Measurements from ENCODE around the gene QARS1. TPM values are rescaled to one million over a fixed set of nuclear protein-coding genes. Genes with fewer than 3 reads are reported as not detected.
A peak's percentile ranks its signal among the peaks of the same experiment; 100 is the strongest.

Gene QARS1
- total and polyA plus RNA-seq, 10 donors, result 174 to 329 (median 221) TPM

DNA sequence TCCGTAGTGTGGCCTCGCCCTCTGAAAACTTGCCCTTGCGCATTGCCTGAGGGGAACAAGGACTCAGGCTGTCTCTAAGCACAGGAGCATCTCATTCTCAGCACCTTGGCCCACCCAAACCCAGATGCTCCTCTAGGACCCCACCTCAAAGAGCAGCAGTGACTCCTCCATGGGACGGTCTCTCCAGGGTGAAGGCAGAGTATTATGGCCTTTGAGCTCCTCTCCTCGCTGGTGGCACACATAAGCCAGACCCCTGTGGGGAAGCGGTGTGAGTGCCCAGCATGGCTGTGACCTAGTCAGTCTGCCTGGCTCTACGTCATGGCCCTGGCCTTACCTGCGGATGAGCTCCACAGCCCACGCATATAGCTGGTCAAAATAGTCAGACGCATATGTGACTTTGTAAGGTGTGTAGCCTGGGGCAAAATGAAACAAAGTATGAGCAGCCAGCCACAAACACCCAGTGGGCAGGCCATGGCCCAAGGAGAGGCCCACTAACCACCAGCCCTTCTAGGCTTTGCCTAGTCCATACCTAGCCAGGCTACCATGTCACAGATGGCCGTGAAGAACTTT lies 4.4 kb downstream of the QARS1 start:
- no peak overlapping the region for H3K27ac ChIP-seq
- TF ChIP-seq POLR2A (IDR thresholded peaks at IDR 0.05), result no peak
- TF ChIP-seq POLR2AphosphoS5 (IDR thresholded peaks at IDR 0.05), result peak in 1 of 3 donors; percentile 4
- TF ChIP-seq CTCF (IDR thresholded peaks at IDR 0.05 in 8 of 11, conservative IDR thresholded peaks at IDR 0.05 in 3 of 11), result no peak
- WGBS, 5 donors, result 91 to 97% (median 95%) methylated on average over 10 to 11 of the region's 11 CpGs
- DNase-seq, result peak; percentile 61
- intact Hi-C loops (cut with DNase I; ENCODE audit: low total_unique reads), result loop anchor here (10.0 kb wide), 1 partner anchor 75 kb away; the partner anchor contains the start of genes IMPDH2 and NDUFAF3
- H3K4me3 ChIP-seq, result no peak overlapping the region
- H3K27me3 ChIP-seq (replicated peaks in 1 of 7), result no peaks in the 10 kb centered on the region
- peaks cover 13 to 29% (median 20%) of the 10 kb centered on the region in 6 donors for H3K4me1 ChIP-seq
- H3K36me3 ChIP-seq, result peaks cover 6 to 82% (median 54%) of the 10 kb centered on the region in 6 donors
- no peaks in the 10 kb centered on the region for H3K9me3 ChIP-seq

GRCh38 chr3:49098910-49099630 lies 5.5 kb downstream of the QARS1 start:
- 93 to 95% (median 94%) methylated on average over 10 to 13 of the region's 13 CpGs for WGBS, 5 donors
- Histone ChIP-seq H3K27me3 (replicated peaks in 1 of 7) (no peaks in the 10 kb centered on the region), H3K9me3 (no peaks in the 10 kb centered on the region), H3K4me1 (peaks cover 14 to 32% (median 22%) of the 10 kb centered on the region in 6 donors), H3K27ac (no peak overlapping the region), H3K4me3 (no peak overlapping the region), H3K36me3 (peaks cover 6 to 82% (median 54%) of the 10 kb centered on the region in 6 donors)
- no peak for TF ChIP-seq CTCF (IDR thresholded peaks at IDR 0.05 in 8 of 11, conservative IDR thresholded peaks at IDR 0.05 in 3 of 11)
- no peak for TF ChIP-seq POLR2AphosphoS5 (IDR thresholded peaks at IDR 0.05)
- no peak for TF ChIP-seq POLR2A (IDR thresholded peaks at IDR 0.05)
- peak; percentile 46 for DNase-seq
- intact Hi-C loops (cut with DNase I; ENCODE audit: low total_unique reads), result no loop called here

- 51 to 75% (median 60%) methylated on average over 2 to 5 of the region's 5 CpGs for WGBS, 5 donors
- Histone ChIP-seq H3K27me3 (replicated peaks in 1 of 7) (no peaks in the 10 kb centered on the region), H3K4me3 (no peak overlapping the region), H3K27ac (no peak overlapping the region), H3K4me1 (peaks cover 8 to 25% (median 15%) of the 10 kb centered on the region in 6 donors), H3K36me3 (peaks cover 6 to 80% (median 54%) of the 10 kb centered on the region in 6 donors), H3K9me3 (no peaks in the 10 kb centered on the region)
- intact Hi-C loops (cut with DNase I; ENCODE audit: low total_unique reads), result no loop called here
- no peak for DNase-seq
- TF ChIP-seq CTCF (IDR thresholded peaks at IDR 0.05 in 8 of 11, conservative IDR thresholded peaks at IDR 0.05 in 3 of 11) (no peak), POLR2AphosphoS5 (IDR thresholded peaks at IDR 0.05) (no peak), POLR2A (IDR thresholded peaks at IDR 0.05) (no peak)
Observed at GRCh38 chr3:49098429-49098828, 6.1 kb downstream of the QARS1 start.
